Prostate gland (tissue), 2 donors: ENCODE data around the gene IGF2BP2. TPM values are rescaled to one million over a fixed set of nuclear protein-coding genes. Genes with fewer than 3 reads are reported as not detected.

Experiments used
- DNase-seq: peaks from one replicate; pipeline ENCODE4 v3.0.0-alpha.2; 2019; ENCODE audit warnings: low spot score
- H3K27ac ChIP-seq, 2 donors: fragments of 200-600 bp; sonication (generic); 2 replicates each; pipeline ENCODE4 v1.5.1; 2017 to 2019
- H3K27me3 ChIP-seq: fragments of 200-600 bp; sonication (generic); replicated peaks from 2 replicates; pipeline ENCODE4 v1.5.1; 2019; ENCODE audit not compliant: insufficient read depth
- H3K36me3 ChIP-seq, 2 donors: fragments of 200-600 bp; sonication (generic); 1 replicate in 1 of 2; 2 replicates in 1 of 2; pipeline versions ENCODE4 v1.5.1 to v1.8.1; 2017 to 2019
- H3K4me1 ChIP-seq: fragments of 200-600 bp; sonication (generic); replicated peaks from 2 replicates; pipeline ENCODE4 v1.5.1; 2019
- H3K4me3 ChIP-seq, 2 donors: fragments of 200-600 bp; sonication (generic); 2 replicates each; pipeline ENCODE4 v1.5.1; 2017 to 2019
- H3K9me3 ChIP-seq: fragments of 200-600 bp; sonication (generic); 2 replicates; pipeline ENCODE4 v1.5.1; 2017
- POLR2A ChIP-seq: fragments of 450-650 bp; IDR thresholded peaks from one replicate; pipeline ENCODE4 v1.6.1; 2016; ENCODE audit warnings: antibody characterized with exemption, mild to moderate bottlenecking
- POLR2AphosphoS5 ChIP-seq: sonication (generic); formaldehyde crosslinking; IDR thresholded peaks from one replicate; pipeline ENCODE4 v1.6.1; 2017; ENCODE audit warnings: antibody characterized with exemption
- WGBS: methylation state at CpG from one replicate; pipeline ENCODE4 v1.1.5; 2018; 5-methylcytosine and 5-hydroxymethylcytosine counted together
- intact Hi-C: fragments of 100-400 bp; cut with DNase I; formaldehyde crosslinking; loops from one replicate; pipeline ENCODE4 v1.14.2; 2022
- total RNA-seq, 2 donors: library from RNA; depleted of rRNA; stranded (reverse); fragments of >200 nt; gene quantifications; one replicate each; pipeline ENCODE4 v1.1.0, GENCODE V29; 2016
- TF ChIP-seq, protein P1 (sequence below), 4 experiments: fragments of 200-600 bp in 2 of 4; fragments of 450-650 bp in 2 of 4; sonication (generic) in 2 of 4; IDR thresholded peaks; 1 replicate in 3 of 4; 2 replicates in 1 of 4; pipeline ENCODE4 v1.5.1; 2016 to 2019; ENCODE audit warnings: antibody characterized with exemption in 4 of 4, mild to moderate bottlenecking in 2 of 4, moderate library complexity in 2 of 4

Gene IGF2BP2
- total RNA-seq, 2 donors from 2014 or later, result 1.2 to 8.8 TPM

DNA sequence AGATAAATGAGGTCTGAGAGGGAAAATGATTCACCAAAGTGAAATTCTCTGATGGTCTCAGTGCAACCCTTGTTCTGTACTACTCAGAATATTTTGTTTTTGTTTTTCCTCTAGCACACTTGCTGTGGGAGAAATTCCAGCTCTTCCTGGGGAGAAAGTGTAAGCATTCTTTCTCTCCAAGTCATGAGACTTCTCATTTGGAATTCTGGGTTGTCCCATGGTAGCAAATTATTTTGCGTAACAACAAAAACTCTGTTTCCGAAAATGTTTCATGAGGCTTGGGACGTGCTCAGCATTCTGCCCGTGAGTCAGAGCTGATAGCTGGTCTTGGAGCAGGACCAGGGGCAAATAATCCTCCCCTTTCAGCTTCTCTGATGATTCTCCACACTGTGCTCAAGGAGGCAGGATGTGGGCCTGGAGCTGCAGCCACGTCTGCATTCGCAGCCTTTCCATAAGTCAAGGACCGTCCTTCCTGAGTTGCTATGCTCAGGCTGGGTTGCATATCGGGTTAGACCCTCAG lies 168.5 kb downstream of the IGF2BP2 start:
- H3K9me3 ChIP-seq, result no peaks in the 10 kb centered on the region
- DNase-seq, result no peak
- no peaks in the 10 kb centered on the region for H3K36me3 ChIP-seq
- intact Hi-C loops, result no loop called here
- TF ChIP-seq POLR2AphosphoS5, result peak; percentile 59
- TF ChIP-seq POLR2A, result no peak
- H3K27ac ChIP-seq, result peak overlapping the region; percentile 44 to 49
- no peaks in the 10 kb centered on the region for H3K4me1 ChIP-seq
- H3K27me3 ChIP-seq, result no peaks in the 10 kb centered on the region
- 76% methylated on average over 8 of the region's 8 CpGs for WGBS
- H3K4me3 ChIP-seq, result no peak overlapping the region

DNA sequence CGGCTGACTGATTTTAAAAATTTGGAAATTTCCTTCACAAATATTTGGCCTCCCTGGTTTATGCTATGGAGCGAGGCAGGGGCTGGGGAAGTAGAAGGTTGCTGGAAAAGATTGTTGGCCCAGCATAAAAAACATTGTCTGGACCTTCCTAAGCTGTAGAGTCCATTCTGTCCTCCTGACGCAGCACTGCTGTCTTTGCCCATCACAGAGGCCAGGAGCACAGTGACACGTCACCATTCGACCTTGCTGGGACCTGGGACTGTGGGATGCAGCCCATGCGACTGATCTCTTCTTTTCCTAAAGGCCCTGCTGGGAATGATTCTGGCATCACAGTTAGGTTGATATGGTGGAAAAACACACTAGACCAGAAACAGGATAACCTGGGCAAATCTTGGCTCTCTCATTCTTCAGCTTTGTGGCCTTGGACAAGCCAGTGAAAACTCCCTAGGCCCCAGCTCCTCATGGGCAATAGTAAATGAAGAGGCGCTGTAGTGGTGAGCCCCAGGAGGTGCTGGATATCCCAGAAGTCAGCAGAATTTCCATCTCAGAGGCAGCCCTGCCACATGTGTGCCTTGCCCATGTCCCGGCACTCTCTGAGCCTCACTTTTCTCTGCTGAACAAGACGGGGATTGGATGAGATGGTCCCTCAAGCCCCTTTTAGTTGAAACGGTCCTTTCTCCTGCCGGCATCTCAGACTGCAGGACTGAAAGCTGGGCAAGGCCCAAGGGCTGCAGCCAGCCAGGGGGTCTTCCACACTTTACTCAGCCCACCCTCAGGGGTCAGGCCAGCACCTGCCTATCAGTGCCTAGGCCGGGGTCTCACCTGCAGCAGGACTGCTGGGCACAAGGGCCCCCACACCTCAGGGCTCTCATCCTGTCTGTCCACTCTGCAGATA lies 169.2 kb downstream of the IGF2BP2 start:
- H3K4me1 ChIP-seq, result no peaks in the 10 kb centered on the region
- intact Hi-C loops, result no loop called here
- H3K4me3 ChIP-seq, result no peak overlapping the region
- H3K9me3 ChIP-seq, result no peaks in the 10 kb centered on the region
- H3K27me3 ChIP-seq, result no peaks in the 10 kb centered on the region
- no peak for DNase-seq
- WGBS, result 96% methylated on average over 12 of the region's 12 CpGs
- peak overlapping the region; percentile 44 to 49 for H3K27ac ChIP-seq
- H3K36me3 ChIP-seq, result no peaks in the 10 kb centered on the region
- TF ChIP-seq, protein P1, sequence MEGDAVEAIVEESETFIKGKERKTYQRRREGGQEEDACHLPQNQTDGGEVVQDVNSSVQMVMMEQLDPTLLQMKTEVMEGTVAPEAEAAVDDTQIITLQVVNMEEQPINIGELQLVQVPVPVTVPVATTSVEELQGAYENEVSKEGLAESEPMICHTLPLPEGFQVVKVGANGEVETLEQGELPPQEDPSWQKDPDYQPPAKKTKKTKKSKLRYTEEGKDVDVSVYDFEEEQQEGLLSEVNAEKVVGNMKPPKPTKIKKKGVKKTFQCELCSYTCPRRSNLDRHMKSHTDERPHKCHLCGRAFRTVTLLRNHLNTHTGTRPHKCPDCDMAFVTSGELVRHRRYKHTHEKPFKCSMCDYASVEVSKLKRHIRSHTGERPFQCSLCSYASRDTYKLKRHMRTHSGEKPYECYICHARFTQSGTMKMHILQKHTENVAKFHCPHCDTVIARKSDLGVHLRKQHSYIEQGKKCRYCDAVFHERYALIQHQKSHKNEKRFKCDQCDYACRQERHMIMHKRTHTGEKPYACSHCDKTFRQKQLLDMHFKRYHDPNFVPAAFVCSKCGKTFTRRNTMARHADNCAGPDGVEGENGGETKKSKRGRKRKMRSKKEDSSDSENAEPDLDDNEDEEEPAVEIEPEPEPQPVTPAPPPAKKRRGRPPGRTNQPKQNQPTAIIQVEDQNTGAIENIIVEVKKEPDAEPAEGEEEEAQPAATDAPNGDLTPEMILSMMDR (IDR thresholded peaks at IDR 0.05), result no peak
- TF ChIP-seq POLR2A, result no peak
- no peak for TF ChIP-seq POLR2AphosphoS5

DNA sequence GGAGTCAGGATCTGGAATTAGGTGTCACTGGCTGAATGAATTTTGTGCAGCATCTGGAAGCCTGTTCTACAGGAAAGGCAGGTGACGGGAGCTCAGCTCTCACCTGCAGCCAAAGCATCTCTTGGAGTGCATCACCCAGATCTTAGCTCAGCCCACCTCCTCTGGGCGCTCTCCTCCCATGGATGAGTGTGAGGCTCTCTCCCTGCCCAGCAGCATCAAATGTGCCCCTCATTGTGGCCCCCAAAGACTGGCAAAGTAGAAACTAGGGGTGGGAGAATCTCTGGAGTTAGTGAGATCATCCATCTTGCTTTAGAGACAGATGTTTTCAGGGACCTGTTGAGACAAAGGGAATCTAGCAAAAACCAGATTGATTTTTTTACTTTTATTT lies 170.1 kb downstream of the IGF2BP2 start:
- H3K27ac ChIP-seq, result no peak overlapping the region
- TF ChIP-seq POLR2AphosphoS5, result no peak
- TF ChIP-seq POLR2A, result no peak
- TF ChIP-seq, protein P1 (IDR thresholded peaks at IDR 0.05), result no peak
- H3K9me3 ChIP-seq, result no peaks in the 10 kb centered on the region
- H3K27me3 ChIP-seq, result no peaks in the 10 kb centered on the region
- no peaks in the 10 kb centered on the region for H3K36me3 ChIP-seq
- H3K4me3 ChIP-seq, result no peak overlapping the region
- DNase-seq, result no peak
- 85% methylated on average over 2 of the region's 2 CpGs for WGBS
- H3K4me1 ChIP-seq, result no peaks in the 10 kb centered on the region
- intact Hi-C loops, result no loop called here

DNA sequence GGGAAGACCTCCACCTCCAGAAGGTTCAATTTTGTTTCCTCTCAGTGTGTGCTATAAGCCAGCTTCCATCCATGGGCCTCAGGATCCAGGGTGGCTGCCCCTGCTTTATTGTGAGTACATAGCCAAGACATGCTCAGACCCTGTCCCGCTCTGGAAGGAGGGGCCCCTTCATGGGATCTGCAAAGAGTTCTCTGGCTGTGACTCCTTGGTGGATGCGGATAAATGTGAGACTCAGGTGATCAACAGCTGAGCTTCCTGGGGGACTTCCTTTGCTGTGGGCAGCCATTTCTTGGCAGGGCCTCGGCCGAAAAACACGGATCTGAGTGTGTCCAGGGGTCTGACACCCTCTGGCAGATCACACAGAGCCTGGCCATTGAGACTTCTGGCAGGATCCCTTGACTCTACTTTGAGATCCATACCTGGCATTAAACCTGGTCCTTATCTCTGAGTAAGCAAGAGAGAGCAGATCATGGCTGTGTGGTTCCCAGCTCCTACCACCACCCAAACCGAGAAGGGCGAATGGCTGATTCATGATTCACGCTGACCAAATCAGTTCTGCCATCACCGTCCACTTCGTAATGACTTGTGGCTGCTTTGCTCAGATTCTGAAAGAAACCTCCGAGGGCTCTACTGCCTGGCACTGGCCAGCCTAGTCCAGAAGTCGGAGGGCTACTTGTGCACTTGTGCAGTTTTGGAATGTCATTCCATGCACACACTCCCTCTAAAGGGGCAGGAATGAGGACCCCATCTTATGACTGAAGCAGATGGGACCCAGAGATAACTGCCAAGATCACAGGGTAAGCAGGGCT lies 170.7 kb downstream of the IGF2BP2 start:
- H3K9me3 ChIP-seq, result no peaks in the 10 kb centered on the region
- H3K27ac ChIP-seq, result no peak overlapping the region
- WGBS, result 91% methylated on average over 12 of the region's 12 CpGs
- H3K4me3 ChIP-seq, result no peak overlapping the region
- intact Hi-C loops, result no loop called here
- no peak for DNase-seq
- no peak for TF ChIP-seq POLR2AphosphoS5
- TF ChIP-seq, protein P1 (IDR thresholded peaks at IDR 0.05), result no peak
- no peaks in the 10 kb centered on the region for H3K36me3 ChIP-seq
- no peaks in the 10 kb centered on the region for H3K27me3 ChIP-seq
- no peaks in the 10 kb centered on the region for H3K4me1 ChIP-seq

DNA sequence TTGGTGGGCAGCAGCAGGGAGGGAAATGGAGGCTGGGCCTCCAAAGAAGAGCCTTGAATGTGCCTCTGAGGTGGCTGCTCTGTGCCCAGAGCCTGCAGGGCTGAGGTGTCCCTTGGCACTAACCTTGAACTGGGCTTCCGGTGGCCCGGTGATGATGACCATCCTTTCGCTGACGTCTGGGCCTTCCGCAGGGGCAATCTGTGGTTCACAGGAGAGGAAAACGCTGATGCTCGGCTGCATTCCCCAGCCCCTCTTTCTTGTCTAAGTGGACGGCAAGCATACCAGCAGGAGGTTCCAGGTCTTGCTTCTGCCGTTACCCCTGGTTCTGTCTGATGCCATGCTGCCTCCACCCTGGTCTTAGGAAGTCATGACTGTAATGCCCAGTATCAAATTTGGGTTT lies 172.9 kb downstream of the IGF2BP2 start:
- TF ChIP-seq POLR2AphosphoS5, result no peak
- no peak for TF ChIP-seq POLR2A
- TF ChIP-seq, protein P1 (IDR thresholded peaks at IDR 0.05), result no peak
- H3K27ac ChIP-seq, result no peak overlapping the region
- intact Hi-C loops, result no loop called here
- H3K36me3 ChIP-seq, result no peaks in the 10 kb centered on the region
- H3K4me3 ChIP-seq, result no peak overlapping the region
- no peaks in the 10 kb centered on the region for H3K9me3 ChIP-seq
- WGBS, result 98% methylated on average over 9 of the region's 9 CpGs
- no peaks in the 10 kb centered on the region for H3K27me3 ChIP-seq
- H3K4me1 ChIP-seq, result no peaks in the 10 kb centered on the region
- no peak for DNase-seq
